Measurements from ENCODE around the gene ASXL1. TPM values are rescaled to one million over a fixed set of nuclear protein-coding genes. Genes with fewer than 3 reads are reported as not detected.

Gene ASXL1
- polyA plus RNA-seq, 1 of the 3 experiments (the other 2 are of a cell fraction): 36.6 TPM

GRCh38 chr20:32363492-32363891 is 5.4 kb downstream of the ASXL1 start:
- WGBS (ENCODE audit: low lambda C conversion rate): 87% methylated on average over 2 of the region's 2 CpGs

GRCh38 chr20:32364554-32365208 is 6.5 kb downstream of the ASXL1 start:
- H3K9me2 ChIP-seq: no peaks in the 10 kb centered on the region
- TF ChIP-seq MXI1 (IDR thresholded peaks at IDR 0.05; ENCODE audit: low read depth, low read length) (no peak), RAD21 (IDR thresholded peaks at IDR 0.05; ENCODE audit: low read length) (no peak), YY1 (IDR thresholded peaks at IDR 0.05; ENCODE audit: low read depth) (no peak), RFX5 (IDR thresholded peaks at IDR 0.05; ENCODE audit: low read length) (no peak), JUND (IDR thresholded peaks at IDR 0.05) (no peak), POLR2AphosphoS5 (IDR thresholded peaks at IDR 0.05; ENCODE audit: low read depth, low read length) (no peak), EP300 (IDR thresholded peaks at IDR 0.05; ENCODE audit: borderline replicate concordance in 1 of 2, low read depth in 1 of 2, low read length in 1 of 2) (no peak), NRF1 (IDR thresholded peaks at IDR 0.05; ENCODE audit: low read depth, low read length) (no peak), SMC3 (IDR thresholded peaks at IDR 0.05; ENCODE audit: low read depth, low read length) (no peak), RCOR1 (IDR thresholded peaks at IDR 0.05; ENCODE audit: low read length) (no peak), TAF1 (IDR thresholded peaks at IDR 0.05; ENCODE audit: borderline replicate concordance, low read depth, low read length) (no peak), FOSL2 (IDR thresholded peaks at IDR 0.05; ENCODE audit: borderline replicate concordance, low read depth) (no peak), ELF1 (IDR thresholded peaks at IDR 0.05) (no peak)
- H3K4me3 ChIP-seq (ENCODE audit: low read depth in 2 of 2, low read length in 1 of 2): no peak overlapping the region
- H3K9ac ChIP-seq: no peak overlapping the region
- WGBS (ENCODE audit: low lambda C conversion rate): 95% methylated on average over 4 of the region's 7 CpGs
- H3F3A ChIP-seq (replicated peaks; ENCODE audit: insufficient read depth): peaks cover 12% of the 10 kb centered on the region
- H3K79me2 ChIP-seq (ENCODE audit: insufficient read depth): peaks cover 100% of the 10 kb centered on the region
- H3K27me3 ChIP-seq (ENCODE audit: insufficient read depth): no peaks in the 10 kb centered on the region
- CTCF ChIA-PET: interaction anchor here (0.9 to 1.6 kb wide), 3 partner anchors 10 to 85 kb away, joined by 3 to 4 read pairs (median 3); no protein-coding TSS in a partner anchor
- peaks cover 20 to 21% of the 10 kb centered on the region in 2 experiments; a peak in 3 of 4 replicates for H3K4me1 ChIP-seq (ENCODE audit: control insufficient read depth in 1 of 2, insufficient read depth in 2 of 2, low read depth in 1 of 2, low read length in 1 of 2)
- no peak overlapping the region for H3K4me2 ChIP-seq
- H4K20me1 ChIP-seq (ENCODE audit: insufficient read depth): peaks cover 97% of the 10 kb centered on the region
- H2AFZ ChIP-seq (ENCODE audit: low read depth): no peak overlapping the region
- no peak for DNase-seq
- H3K36me3 ChIP-seq (replicated peaks in 1 of 2; ENCODE audit: control insufficient read depth in 1 of 2, insufficient read depth in 2 of 2, low read length in 1 of 2): peaks cover 12 to 20% of the 10 kb centered on the region in 2 experiments
- no peak overlapping the region for H3K27ac ChIP-seq (ENCODE audit: low read depth in 2 of 2, low read length in 1 of 2)
- POLR2A ChIA-PET: no interaction called here
- no peaks in the 10 kb centered on the region for H3K9me3 ChIP-seq

More at GRCh38 chr20:32363492-32363891, 5.4 kb downstream of the ASXL1 start:
- peaks cover 17% of the 10 kb centered on the region for H3F3A ChIP-seq (replicated peaks; ENCODE audit: insufficient read depth)
- H3K4me1 ChIP-seq (ENCODE audit: control insufficient read depth in 1 of 2, insufficient read depth in 2 of 2, low read depth in 1 of 2, low read length in 1 of 2): peaks cover 15 to 21% of the 10 kb centered on the region in 2 experiments; a peak in 3 of 4 replicates
- peak overlapping the region in 1 of 2 experiments; percentile 23; a peak in 2 of 4 replicates for H3K27ac ChIP-seq (ENCODE audit: low read depth in 2 of 2, low read length in 1 of 2)
- no peak overlapping the region for H2AFZ ChIP-seq (ENCODE audit: low read depth)
- H3K9me3 ChIP-seq: no peaks in the 10 kb centered on the region
- no peak overlapping the region for H3K4me3 ChIP-seq (ENCODE audit: low read depth in 2 of 2, low read length in 1 of 2)
- no peaks in the 10 kb centered on the region for H3K27me3 ChIP-seq (ENCODE audit: insufficient read depth)
- peaks cover 98% of the 10 kb centered on the region for H3K79me2 ChIP-seq (ENCODE audit: insufficient read depth)
- ChIA-PET CTCF (interaction anchor here (1.4 to 1.6 kb wide), 2 partner anchors 33 to 93 kb away, joined by 3 to 5 read pairs; no protein-coding TSS in a partner anchor), POLR2A (interaction anchor here (0.6 to 0.7 kb wide), 2 partner anchors 91 to 94 kb away, joined by 3 read pairs; no protein-coding TSS in a partner anchor)
- no peak for DNase-seq
- H3K9ac ChIP-seq: no peak overlapping the region
- peaks cover 7 to 8% of the 10 kb centered on the region in 2 experiments for H3K36me3 ChIP-seq (replicated peaks in 1 of 2; ENCODE audit: control insufficient read depth in 1 of 2, insufficient read depth in 2 of 2, low read length in 1 of 2)
- peaks cover 95% of the 10 kb centered on the region for H4K20me1 ChIP-seq (ENCODE audit: insufficient read depth)
- H3K9me2 ChIP-seq: no peaks in the 10 kb centered on the region
- no peak for TF ChIP-seq CTCF (IDR thresholded peaks at IDR 0.05)
- TF ChIP-seq RFX5 (IDR thresholded peaks at IDR 0.05; ENCODE audit: low read length): no peak
- TF ChIP-seq POLR2AphosphoS5 (IDR thresholded peaks at IDR 0.05; ENCODE audit: low read depth, low read length): no peak
- H3K4me2 ChIP-seq: no peak overlapping the region
